T47D (cell line): ENCODE data around the gene LGALS3BP.

Experiments
- DNase-seq, 2 experiments: peaks; one replicate each; pipeline versions ENCODE4 v3.0.0 to v3.0.0-alpha.2; 2011 to 2012; ENCODE audit warnings: low read depth in 1 of 2, low spot score in 1 of 2
- JUND ChIP-seq: IDR thresholded peaks from 2 replicates; pipeline ENCODE4 v1.6.1; 2012; ENCODE audit warnings: low read depth
- in situ Hi-C: cut with HindIII; loops from 2 replicates; pipeline ENCODE4 v1.10.0; 2016; ENCODE audit warnings: low sequenced_read_pairs, low pct_unique_long_range_greater_than_20kb

The LGALS3BP gene

DNA sequence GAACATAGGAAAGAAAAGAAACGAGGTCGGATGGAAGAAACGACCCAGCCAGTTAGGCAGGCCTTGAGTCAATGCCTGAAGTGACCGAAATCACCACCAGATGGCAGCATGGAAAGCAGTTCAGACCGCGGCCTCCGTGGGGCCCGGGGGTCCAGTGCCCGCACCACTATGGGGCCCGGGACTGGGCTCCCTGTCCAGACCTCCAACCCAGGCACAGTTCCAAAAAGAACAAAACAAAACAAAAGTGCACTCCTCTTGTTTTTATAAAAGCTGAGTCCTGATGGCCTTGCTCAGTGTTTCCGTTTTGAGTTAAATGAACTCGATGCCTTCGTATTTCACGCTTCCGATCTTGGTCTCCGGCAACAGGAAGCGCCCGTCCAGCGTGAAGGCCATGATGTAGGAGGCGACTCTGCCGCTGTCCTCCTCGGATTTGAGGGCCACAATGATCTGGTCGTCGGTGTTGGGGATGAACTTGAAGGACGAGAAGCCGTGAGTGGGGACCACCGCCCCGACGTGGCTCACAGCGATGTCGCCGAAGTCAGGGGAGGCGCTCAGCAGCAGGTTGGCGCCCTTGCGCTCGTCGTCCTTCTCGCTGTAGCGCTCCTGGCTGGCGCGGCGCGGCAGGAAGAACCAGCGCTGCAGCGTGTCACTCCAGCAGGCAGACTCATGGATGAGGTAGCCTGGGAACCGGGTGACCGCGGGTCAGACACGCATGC lies 13.7 kb upstream of the LGALS3BP start:
- DNase-seq = peak; percentile 68 to 72
- TF ChIP-seq JUND = no peak
- in situ Hi-C loops = no loop called here

DNA sequence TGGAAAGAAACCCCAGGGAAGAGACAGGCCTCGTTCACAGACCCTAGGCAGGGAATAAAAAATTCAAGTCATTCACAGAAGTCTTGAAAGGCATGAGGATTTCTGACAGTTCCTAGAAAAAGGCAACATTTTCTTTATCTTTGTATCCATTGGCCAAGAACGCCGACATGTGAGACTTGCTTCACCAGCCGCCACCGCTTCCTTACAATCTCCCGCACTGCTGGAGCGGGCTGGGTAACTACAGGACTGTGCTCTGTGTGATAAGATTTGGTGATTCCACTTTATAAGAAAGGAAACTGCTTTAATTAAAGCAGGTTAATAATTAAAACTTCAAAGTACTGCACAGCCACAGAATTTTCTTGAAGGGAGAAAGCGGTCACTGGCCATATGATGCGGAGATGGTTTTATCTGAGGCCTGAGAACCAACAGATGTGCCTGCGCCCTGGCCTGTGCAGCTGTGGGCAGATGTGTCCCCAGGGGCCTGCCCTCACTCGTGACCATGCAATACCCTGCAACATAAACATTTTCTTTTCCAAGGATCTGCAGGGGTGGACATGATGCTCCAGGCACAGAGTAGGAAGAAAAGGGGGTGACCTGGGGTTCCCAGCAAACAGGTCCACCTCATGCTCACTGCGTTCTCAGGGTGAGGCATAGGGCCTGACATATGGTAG lies 13.0 kb upstream of the LGALS3BP start:
- in situ Hi-C loops = no loop called here
- no peak for TF ChIP-seq JUND
- DNase-seq = no peak

DNA sequence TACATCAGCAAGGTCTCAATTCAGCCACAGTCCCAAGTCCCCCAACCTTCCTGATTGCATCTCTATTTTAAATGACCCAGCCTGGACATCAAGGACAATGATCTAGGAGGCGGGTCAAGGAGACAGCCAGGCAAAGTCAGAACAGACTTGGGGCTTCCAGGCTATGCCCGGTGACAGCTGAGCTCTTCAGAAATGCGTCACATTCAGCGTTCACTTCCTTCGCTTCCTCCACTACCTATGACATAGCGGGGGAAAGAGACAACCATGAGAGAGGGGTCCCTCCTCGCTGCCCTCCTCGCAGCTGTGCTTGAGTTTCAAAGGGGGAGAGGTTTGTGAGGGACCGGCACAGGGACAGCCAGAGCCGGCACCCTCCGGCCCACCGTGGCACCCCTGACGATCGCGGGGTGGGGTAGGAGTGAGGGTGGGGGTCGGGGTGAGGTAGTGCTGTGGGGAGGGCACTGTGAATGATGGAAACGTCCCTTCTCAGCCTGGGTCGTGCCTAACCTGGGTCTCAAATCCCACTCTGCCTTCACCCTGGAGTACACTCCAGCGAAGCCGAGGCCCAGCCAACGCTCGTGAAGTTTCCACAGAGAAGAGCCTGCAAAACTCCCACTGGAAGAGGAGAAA lies 12.3 kb upstream of the LGALS3BP start:
- DNase-seq = no peak
- no peak for TF ChIP-seq JUND
- in situ Hi-C loops = no loop called here

GRCh38 chr17:78991017-78991738 lies 11.5 kb upstream of the LGALS3BP start:
- peak in 1 of 2 experiments; percentile 4 for DNase-seq
- TF ChIP-seq JUND = no peak
- in situ Hi-C loops = no loop called here

GRCh38 chr17:78990349-78991016 lies 10.8 kb upstream of the LGALS3BP start:
- in situ Hi-C loops = no loop called here
- TF ChIP-seq JUND = no peak
- peak in 1 of 2 experiments; percentile 5 for DNase-seq

DNA sequence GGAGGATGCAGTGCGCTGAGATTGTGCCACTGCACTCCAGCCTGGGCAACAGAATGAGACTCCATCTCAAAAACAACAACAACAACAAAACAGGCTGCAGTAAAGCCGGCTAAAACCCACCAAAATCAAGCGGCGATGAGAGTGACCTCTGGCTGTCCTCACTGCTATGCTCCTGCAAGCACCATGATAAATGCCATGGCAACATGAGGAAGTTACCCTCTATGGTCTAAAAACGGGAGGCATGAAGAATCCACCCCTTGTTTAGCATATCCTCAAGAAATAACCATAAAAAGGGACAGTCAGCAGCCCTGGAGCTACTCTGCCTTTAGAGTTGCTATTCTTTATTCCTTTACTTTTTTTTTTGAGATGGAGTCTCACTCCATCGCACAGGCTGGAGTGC lies 8.4 kb upstream of the LGALS3BP start:
- no peak for TF ChIP-seq JUND
- in situ Hi-C loops = no loop called here

DNA sequence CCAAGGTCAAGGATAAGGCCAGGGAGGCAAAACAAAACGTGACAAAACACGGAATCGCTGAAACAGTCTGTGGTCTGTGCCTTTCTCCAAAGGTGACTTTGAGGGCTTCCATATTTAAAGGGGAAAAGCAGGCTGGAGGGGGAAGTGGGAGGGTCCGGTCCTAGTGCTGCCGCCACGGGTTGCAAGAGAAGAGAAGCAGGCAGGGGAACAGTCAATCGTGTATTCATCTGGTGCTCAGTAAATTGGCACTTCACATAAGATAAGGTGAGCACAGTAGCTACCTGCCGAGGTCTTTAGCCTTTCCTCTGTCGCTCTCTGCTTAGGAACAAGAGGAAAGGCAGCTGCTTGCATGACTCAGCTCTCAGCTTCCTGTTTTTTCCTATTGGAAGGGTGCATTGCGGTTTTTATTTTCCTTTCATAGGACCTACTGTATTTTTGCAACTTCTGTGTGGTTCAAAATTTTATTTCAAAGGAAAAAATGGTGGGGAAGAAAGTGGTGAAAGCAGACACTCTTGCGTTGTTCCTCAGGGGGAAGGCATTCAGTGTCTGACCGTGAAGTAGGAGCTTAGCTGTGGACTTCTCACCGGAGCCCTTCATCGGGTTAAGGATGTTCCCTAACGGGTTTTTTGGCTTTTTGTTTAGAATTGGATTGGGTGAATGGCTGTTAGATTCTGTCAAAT lies 7.1 kb upstream of the LGALS3BP start:
- no peak; the same call in 1 of the 2 replicates for TF ChIP-seq JUND
- DNase-seq = peak; percentile 39 to 70
- in situ Hi-C loops = no loop called here

More for the DNA sequence above, 8.4 kb upstream of the LGALS3BP start:
- DNase-seq = no peak

DNA sequence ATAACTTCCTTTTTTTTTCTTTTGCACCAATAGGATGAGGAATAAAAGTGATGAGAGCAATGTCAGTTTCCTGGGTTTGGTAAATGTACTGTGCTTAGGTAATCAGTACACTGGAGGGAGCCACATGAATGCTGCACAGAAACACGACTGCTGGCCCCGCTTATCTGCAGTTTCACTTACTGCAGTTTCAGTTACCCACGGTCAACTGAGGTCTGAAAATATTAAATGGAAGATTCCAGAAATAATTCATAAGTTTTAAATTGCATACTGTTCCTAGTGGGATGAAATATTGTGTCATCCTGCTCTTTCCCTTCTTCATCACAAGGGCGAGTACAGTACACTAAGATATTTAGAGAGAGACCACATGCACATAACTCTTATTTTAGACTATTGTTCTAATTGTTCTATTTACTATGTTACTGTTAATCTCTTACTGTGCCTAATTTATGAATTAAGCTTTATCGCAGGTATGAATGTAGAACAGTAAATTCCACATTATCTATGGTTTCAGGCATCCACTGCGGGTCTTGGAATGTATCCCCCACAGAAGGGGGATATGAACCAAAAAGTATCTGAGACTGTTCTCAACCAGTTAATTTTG lies 6.4 kb upstream of the LGALS3BP start:
- no peak for TF ChIP-seq JUND
- DNase-seq = peak; percentile 55 to 77
- in situ Hi-C loops = no loop called here

DNA sequence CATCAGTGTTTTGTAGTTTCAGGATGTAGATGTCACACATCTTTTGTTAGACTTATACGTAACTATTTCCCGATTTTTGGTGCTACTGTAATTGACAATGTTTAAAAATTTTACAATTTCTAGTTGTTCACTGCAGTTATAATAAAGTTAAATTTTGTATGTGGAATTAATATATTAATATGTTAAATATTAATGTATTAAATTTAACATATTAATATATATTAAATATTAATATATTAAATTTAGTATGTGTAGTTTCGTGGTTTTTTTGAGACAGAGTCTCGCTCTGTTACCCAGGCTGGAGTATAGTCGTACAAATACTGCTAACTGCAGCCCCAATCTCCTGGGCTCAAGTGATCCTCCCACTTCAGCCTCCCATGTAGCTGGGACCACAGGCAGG lies 5.7 kb upstream of the LGALS3BP start:
- no peak for DNase-seq
- in situ Hi-C loops = no loop called here
- no peak for TF ChIP-seq JUND

- no peak for TF ChIP-seq JUND
- in situ Hi-C loops = no loop called here
- no peak for DNase-seq
Observed at GRCh38 chr17:78981010-78981888, 1.5 kb upstream of the LGALS3BP start.

GRCh38 chr17:78980624-78980972 lies 875 bp upstream of the LGALS3BP start:
- no peak for DNase-seq
- in situ Hi-C loops = no loop called here

More at GRCh38 chr17:78980624-78980972, 875 bp upstream of the LGALS3BP start:
- no peak for TF ChIP-seq JUND
